Measurements from ENCODE around the gene TOMM20. TPM values are rescaled to one million over a fixed set of nuclear protein-coding genes. Genes with fewer than 3 reads are reported as not detected.

The TOMM20 gene
- total and polyA plus RNA-seq, 2 experiments from 2014 or later, result 138 to 159 TPM

GRCh38 chr1:235106457-235106856, 22.2 kb downstream of the TOMM20 start (continued):
- TF ChIP-seq, protein P1, sequence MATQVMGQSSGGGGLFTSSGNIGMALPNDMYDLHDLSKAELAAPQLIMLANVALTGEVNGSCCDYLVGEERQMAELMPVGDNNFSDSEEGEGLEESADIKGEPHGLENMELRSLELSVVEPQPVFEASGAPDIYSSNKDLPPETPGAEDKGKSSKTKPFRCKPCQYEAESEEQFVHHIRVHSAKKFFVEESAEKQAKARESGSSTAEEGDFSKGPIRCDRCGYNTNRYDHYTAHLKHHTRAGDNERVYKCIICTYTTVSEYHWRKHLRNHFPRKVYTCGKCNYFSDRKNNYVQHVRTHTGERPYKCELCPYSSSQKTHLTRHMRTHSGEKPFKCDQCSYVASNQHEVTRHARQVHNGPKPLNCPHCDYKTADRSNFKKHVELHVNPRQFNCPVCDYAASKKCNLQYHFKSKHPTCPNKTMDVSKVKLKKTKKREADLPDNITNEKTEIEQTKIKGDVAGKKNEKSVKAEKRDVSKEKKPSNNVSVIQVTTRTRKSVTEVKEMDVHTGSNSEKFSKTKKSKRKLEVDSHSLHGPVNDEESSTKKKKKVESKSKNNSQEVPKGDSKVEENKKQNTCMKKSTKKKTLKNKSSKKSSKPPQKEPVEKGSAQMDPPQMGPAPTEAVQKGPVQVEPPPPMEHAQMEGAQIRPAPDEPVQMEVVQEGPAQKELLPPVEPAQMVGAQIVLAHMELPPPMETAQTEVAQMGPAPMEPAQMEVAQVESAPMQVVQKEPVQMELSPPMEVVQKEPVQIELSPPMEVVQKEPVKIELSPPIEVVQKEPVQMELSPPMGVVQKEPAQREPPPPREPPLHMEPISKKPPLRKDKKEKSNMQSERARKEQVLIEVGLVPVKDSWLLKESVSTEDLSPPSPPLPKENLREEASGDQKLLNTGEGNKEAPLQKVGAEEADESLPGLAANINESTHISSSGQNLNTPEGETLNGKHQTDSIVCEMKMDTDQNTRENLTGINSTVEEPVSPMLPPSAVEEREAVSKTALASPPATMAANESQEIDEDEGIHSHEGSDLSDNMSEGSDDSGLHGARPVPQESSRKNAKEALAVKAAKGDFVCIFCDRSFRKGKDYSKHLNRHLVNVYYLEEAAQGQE (IDR thresholded peaks at IDR 0.05; ENCODE audit: unreplicated experiment), result no peak

DNA sequence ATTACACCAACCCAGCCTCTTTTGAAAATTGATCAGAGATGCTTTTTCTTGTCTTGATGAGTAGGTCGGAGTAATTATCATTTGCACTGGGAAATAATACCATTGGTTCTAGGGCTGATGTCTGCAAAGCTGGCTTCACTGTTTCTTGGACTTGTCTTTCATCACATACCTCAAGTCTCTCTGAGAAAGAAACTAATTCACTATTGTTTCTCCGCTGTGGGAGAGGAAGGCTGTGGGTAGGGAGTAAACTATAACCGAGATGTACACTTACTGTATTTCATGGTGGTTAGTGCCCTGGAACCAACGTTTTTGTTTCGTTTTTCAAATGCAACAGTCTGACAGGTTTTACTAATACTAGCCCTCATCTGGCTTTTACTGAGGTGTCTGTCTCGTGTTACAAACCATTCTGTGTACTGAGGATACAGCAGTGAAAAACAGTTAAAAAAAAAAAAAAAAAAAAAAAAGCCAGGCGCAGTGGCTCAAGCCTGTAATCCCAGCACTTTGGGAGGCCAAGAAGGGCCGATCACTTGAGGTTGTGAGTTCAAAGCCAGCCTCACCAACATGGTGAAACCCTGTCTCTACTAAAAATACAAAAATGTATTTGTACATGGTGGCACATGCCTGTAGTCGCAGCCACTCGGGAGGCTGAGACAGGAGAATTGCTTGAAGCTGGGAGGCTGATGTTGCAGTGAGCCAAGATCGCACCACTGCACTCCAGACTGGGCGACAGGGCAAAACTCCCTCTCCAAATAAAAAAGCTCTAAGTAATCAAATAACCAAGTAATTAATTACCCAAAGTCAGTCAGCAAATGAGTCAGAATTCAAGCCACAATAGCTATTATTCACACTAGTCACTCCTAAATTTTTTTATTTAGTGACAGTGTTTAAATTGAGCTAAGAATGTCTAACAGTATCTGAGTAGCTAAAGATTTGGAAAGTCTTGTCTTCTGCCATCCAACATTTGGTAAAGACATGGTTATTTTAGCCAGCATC, 23.3 kb downstream of the TOMM20 start:
- ATAC-seq, result peak; percentile 5
- H3K27ac ChIP-seq (ENCODE audit: low read depth), result peak overlapping the region; percentile 6; the same call in 1 of the 2 replicates
- peaks cover 14% of the 10 kb centered on the region for H3K4me1 ChIP-seq (ENCODE audit: insufficient read depth)
- peak overlapping the region; percentile 52; the same call in 1 of the 2 replicates for H3K4me3 ChIP-seq
- H3K9me2 ChIP-seq (ENCODE audit: insufficient read depth), result no peaks in the 10 kb centered on the region
- peaks cover 31% of the 10 kb centered on the region for H3F3A ChIP-seq (replicated peaks; ENCODE audit: low read depth)
- Mint-ChIP-seq H3K4me1 (peaks cover 15% of the 10 kb centered on the region; the same call in 2 of the 3 replicates), H3K4me3 (no peak overlapping the region), H3K9me3 (no peaks in the 10 kb centered on the region), H3K27ac (no peak overlapping the region), H3K36me3 (ENCODE audit: low read depth) (peaks cover 26% of the 10 kb centered on the region), H3K27me3 (ENCODE audit: insufficient read depth, low read depth, poor library complexity) (peaks cover 10% of the 10 kb centered on the region)
- peak overlapping the region; percentile 81; the same call in 1 of the 2 replicates for H3K4me2 ChIP-seq
- no peaks in the 10 kb centered on the region; the same call in none of the 2 replicates for H4K20me1 ChIP-seq (replicated peaks; ENCODE audit: insufficient read depth)
- no peak for DNase-seq (ENCODE audit: low spot score)
- H2AFZ ChIP-seq, result no peak overlapping the region
- H3K79me2 ChIP-seq (replicated peaks; ENCODE audit: insufficient read depth), result no peaks in the 10 kb centered on the region; the same call in 1 of the 2 replicates
- H3K36me3 ChIP-seq (ENCODE audit: insufficient read depth), result peaks cover 10% of the 10 kb centered on the region
- no peaks in the 10 kb centered on the region for H3K27me3 ChIP-seq (ENCODE audit: insufficient read depth)
- TF ChIP-seq, protein P2, sequence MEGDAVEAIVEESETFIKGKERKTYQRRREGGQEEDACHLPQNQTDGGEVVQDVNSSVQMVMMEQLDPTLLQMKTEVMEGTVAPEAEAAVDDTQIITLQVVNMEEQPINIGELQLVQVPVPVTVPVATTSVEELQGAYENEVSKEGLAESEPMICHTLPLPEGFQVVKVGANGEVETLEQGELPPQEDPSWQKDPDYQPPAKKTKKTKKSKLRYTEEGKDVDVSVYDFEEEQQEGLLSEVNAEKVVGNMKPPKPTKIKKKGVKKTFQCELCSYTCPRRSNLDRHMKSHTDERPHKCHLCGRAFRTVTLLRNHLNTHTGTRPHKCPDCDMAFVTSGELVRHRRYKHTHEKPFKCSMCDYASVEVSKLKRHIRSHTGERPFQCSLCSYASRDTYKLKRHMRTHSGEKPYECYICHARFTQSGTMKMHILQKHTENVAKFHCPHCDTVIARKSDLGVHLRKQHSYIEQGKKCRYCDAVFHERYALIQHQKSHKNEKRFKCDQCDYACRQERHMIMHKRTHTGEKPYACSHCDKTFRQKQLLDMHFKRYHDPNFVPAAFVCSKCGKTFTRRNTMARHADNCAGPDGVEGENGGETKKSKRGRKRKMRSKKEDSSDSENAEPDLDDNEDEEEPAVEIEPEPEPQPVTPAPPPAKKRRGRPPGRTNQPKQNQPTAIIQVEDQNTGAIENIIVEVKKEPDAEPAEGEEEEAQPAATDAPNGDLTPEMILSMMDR (conservative IDR thresholded peaks at IDR 0.05; ENCODE audit: low read depth in 2 of 2), result no peak
- TF ChIP-seq, protein P3, sequence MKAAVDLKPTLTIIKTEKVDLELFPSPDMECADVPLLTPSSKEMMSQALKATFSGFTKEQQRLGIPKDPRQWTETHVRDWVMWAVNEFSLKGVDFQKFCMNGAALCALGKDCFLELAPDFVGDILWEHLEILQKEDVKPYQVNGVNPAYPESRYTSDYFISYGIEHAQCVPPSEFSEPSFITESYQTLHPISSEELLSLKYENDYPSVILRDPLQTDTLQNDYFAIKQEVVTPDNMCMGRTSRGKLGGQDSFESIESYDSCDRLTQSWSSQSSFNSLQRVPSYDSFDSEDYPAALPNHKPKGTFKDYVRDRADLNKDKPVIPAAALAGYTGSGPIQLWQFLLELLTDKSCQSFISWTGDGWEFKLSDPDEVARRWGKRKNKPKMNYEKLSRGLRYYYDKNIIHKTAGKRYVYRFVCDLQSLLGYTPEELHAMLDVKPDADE (IDR thresholded peaks at IDR 0.05), result no peak
- TF ChIP-seq, protein P1 (IDR thresholded peaks at IDR 0.05; ENCODE audit: unreplicated experiment), result no peak
- TF ChIP-seq STAT1 (IDR thresholded peaks at IDR 0.05; ENCODE audit: unreplicated experiment) (no peak), CREB1 (CRISPR knock-in tag; IDR thresholded peaks at IDR 0.05; ENCODE audit: low read depth) (no peak), NANOG (IDR thresholded peaks at IDR 0.05; ENCODE audit: borderline replicate concordance) (no peak), ZNF114 (CRISPR knock-in tag; IDR thresholded peaks at IDR 0.05) (no peak), JUNB (IDR thresholded peaks at IDR 0.05; ENCODE audit: unreplicated experiment) (no peak), EZH2 (IDR thresholded peaks at IDR 0.05; ENCODE audit: low read depth, unreplicated experiment) (no peak)
